Prostate gland (tissue), 2 donors: ENCODE results near the gene LNX1. TPM values are rescaled to one million over a fixed set of nuclear protein-coding genes. Genes with fewer than 3 reads are reported as not detected.

Experiments
- DNase-seq: peaks from one replicate; pipeline ENCODE4 v3.0.0-alpha.2; 2019; ENCODE audit warnings: low spot score
- H3K27ac ChIP-seq, 2 donors: fragments of 200-600 bp; sonication (generic); 2 replicates each; pipeline ENCODE4 v1.5.1; 2017 to 2019
- H3K27me3 ChIP-seq: fragments of 200-600 bp; sonication (generic); replicated peaks from 2 replicates; pipeline ENCODE4 v1.5.1; 2019; ENCODE audit not compliant: insufficient read depth
- H3K36me3 ChIP-seq, 2 donors: fragments of 200-600 bp; sonication (generic); 1 replicate in 1 of 2; 2 replicates in 1 of 2; pipeline versions ENCODE4 v1.5.1 to v1.8.1; 2017 to 2019
- H3K4me1 ChIP-seq: fragments of 200-600 bp; sonication (generic); replicated peaks from 2 replicates; pipeline ENCODE4 v1.5.1; 2019
- H3K4me3 ChIP-seq, 2 donors: fragments of 200-600 bp; sonication (generic); 2 replicates each; pipeline ENCODE4 v1.5.1; 2017 to 2019
- H3K9me3 ChIP-seq: fragments of 200-600 bp; sonication (generic); 2 replicates; pipeline ENCODE4 v1.5.1; 2017
- CTCF ChIP-seq, 4 experiments: fragments of 200-600 bp in 2 of 4; fragments of 450-650 bp in 2 of 4; sonication (generic) in 2 of 4; IDR thresholded peaks; 1 replicate in 3 of 4; 2 replicates in 1 of 4; pipeline ENCODE4 v1.5.1; 2016 to 2019; ENCODE audit warnings: antibody characterized with exemption in 4 of 4, mild to moderate bottlenecking in 2 of 4, moderate library complexity in 2 of 4
- POLR2A ChIP-seq: fragments of 450-650 bp; IDR thresholded peaks from one replicate; pipeline ENCODE4 v1.6.1; 2016; ENCODE audit warnings: antibody characterized with exemption, mild to moderate bottlenecking
- POLR2AphosphoS5 ChIP-seq: sonication (generic); formaldehyde crosslinking; IDR thresholded peaks from one replicate; pipeline ENCODE4 v1.6.1; 2017; ENCODE audit warnings: antibody characterized with exemption
- WGBS: methylation state at CpG from one replicate; pipeline ENCODE4 v1.1.5; 2018; 5-methylcytosine and 5-hydroxymethylcytosine counted together
- intact Hi-C: fragments of 100-400 bp; cut with DNase I; formaldehyde crosslinking; loops from one replicate; pipeline ENCODE4 v1.14.2; 2022
- total RNA-seq, 2 donors: library from RNA; depleted of rRNA; stranded (reverse); fragments of >200 nt; gene quantifications; one replicate each; pipeline ENCODE4 v1.1.0, GENCODE V29; 2016

Gene LNX1
- total RNA-seq, 2 donors from 2014 or later = 13.1 to 13.2 TPM

GRCh38 chr4:53532521-53532920 is 58.8 kb downstream of the LNX1 start:
- Histone ChIP-seq H3K9me3 (no peaks in the 10 kb centered on the region), H3K27ac (no peak overlapping the region), H3K4me1 (no peaks in the 10 kb centered on the region), H3K36me3 (no peaks in the 10 kb centered on the region), H3K4me3 (no peak overlapping the region), H3K27me3 (no peaks in the 10 kb centered on the region)
- TF ChIP-seq POLR2A = no peak
- no peak for TF ChIP-seq CTCF (IDR thresholded peaks at IDR 0.05)
- TF ChIP-seq POLR2AphosphoS5 = no peak
- DNase-seq = no peak
- intact Hi-C loops = no loop called here
- WGBS = 84% methylated on average over 1 of the region's 1 CpG

GRCh38 chr4:53531585-53532224 is 59.6 kb downstream of the LNX1 start:
- Histone ChIP-seq H3K4me1 (no peaks in the 10 kb centered on the region), H3K4me3 (no peak overlapping the region), H3K27ac (no peak overlapping the region), H3K27me3 (no peaks in the 10 kb centered on the region), H3K9me3 (no peaks in the 10 kb centered on the region), H3K36me3 (no peaks in the 10 kb centered on the region)
- DNase-seq = no peak
- TF ChIP-seq POLR2A (no peak), POLR2AphosphoS5 (no peak), CTCF (IDR thresholded peaks at IDR 0.05) (no peak)
- WGBS = 69% methylated on average over 5 of the region's 5 CpGs
- intact Hi-C loops = no loop called here

- WGBS = 89% methylated on average over 3 of the region's 3 CpGs
- no peak for DNase-seq
- Histone ChIP-seq H3K27ac (no peak overlapping the region), H3K36me3 (no peaks in the 10 kb centered on the region), H3K4me3 (no peak overlapping the region), H3K9me3 (no peaks in the 10 kb centered on the region), H3K27me3 (no peaks in the 10 kb centered on the region), H3K4me1 (no peaks in the 10 kb centered on the region)
- intact Hi-C loops = no loop called here
- no peak for TF ChIP-seq CTCF (IDR thresholded peaks at IDR 0.05)
- no peak for TF ChIP-seq POLR2AphosphoS5
- no peak for TF ChIP-seq POLR2A
These were observed 62.3 kb downstream of the LNX1 start for GRCh38 chr4:53529025-53529424.

- TF ChIP-seq POLR2A (no peak), CTCF (IDR thresholded peaks at IDR 0.05) (no peak)
- no peak overlapping the region for H3K4me3 ChIP-seq
- H3K27ac ChIP-seq = no peak overlapping the region
- no peaks in the 10 kb centered on the region for H3K27me3 ChIP-seq
- H3K9me3 ChIP-seq = no peaks in the 10 kb centered on the region
- no peaks in the 10 kb centered on the region for H3K36me3 ChIP-seq
- no peaks in the 10 kb centered on the region for H3K4me1 ChIP-seq
- intact Hi-C loops = no loop called here
- 91% methylated on average over 4 of the region's 4 CpGs for WGBS
- DNase-seq = no peak
These were observed 63.4 kb downstream of the LNX1 start for GRCh38 chr4:53527930-53528329.

GRCh38 chr4:53527326-53527725 is 64.0 kb downstream of the LNX1 start:
- no peak for DNase-seq
- no peaks in the 10 kb centered on the region for H3K27me3 ChIP-seq
- intact Hi-C loops = no loop called here
- H3K4me1 ChIP-seq = no peaks in the 10 kb centered on the region
- H3K9me3 ChIP-seq = no peaks in the 10 kb centered on the region
- WGBS = 38% methylated on average over 1 of the region's 1 CpG
- no peak for TF ChIP-seq POLR2AphosphoS5
- no peak for TF ChIP-seq CTCF (IDR thresholded peaks at IDR 0.05)
- TF ChIP-seq POLR2A = no peak
- H3K36me3 ChIP-seq = no peaks in the 10 kb centered on the region
- no peak overlapping the region for H3K4me3 ChIP-seq
- no peak overlapping the region for H3K27ac ChIP-seq
